ENCODE data around the gene KNL1.
A peak's percentile ranks its signal among the peaks of the same experiment; 100 is the strongest.
"Not testable (repeated sequence)": the region's sequence is repeated elsewhere in the genome, so short reads cannot be mapped to it uniquely, and the experiment has no call there.

The KNL1 gene

GRCh38 chr15:40584191-40584590, 9.9 kb upstream of the KNL1 start:
- DNase-seq (ENCODE audit: low read depth): no peak

- DNase-seq (ENCODE audit: low read depth): no peak
Observed at GRCh38 chr15:40590667-40591050, 3.4 kb upstream of the KNL1 start.

- DNase-seq (ENCODE audit: low read depth): no peak
Observed at GRCh38 chr15:40591389-40591788, 2.7 kb upstream of the KNL1 start.

GRCh38 chr15:40593165-40593564, 884 bp upstream of the KNL1 start:
- DNase-seq (ENCODE audit: low read depth): no peak

- peak; percentile 15 for DNase-seq (ENCODE audit: low read depth)
Observed at GRCh38 chr15:40594429-40594836, 384 bp downstream of the KNL1 start.

- DNase-seq (ENCODE audit: low read depth): no peak
Observed at GRCh38 chr15:40595219-40595618, 1.2 kb downstream of the KNL1 start.

GRCh38 chr15:40595773-40596172, 1.7 kb downstream of the KNL1 start:
- DNase-seq (ENCODE audit: low read depth): no peak

GRCh38 chr15:40597024-40597423, 3.0 kb downstream of the KNL1 start:
- DNase-seq (ENCODE audit: low read depth): no peak

GRCh38 chr15:40598126-40598525, 4.1 kb downstream of the KNL1 start:
- DNase-seq (ENCODE audit: low read depth): no peak

- no peak for DNase-seq (ENCODE audit: low read depth)
Observed at GRCh38 chr15:40598672-40599071, 4.6 kb downstream of the KNL1 start.

- no peak for DNase-seq (ENCODE audit: low read depth)
Observed at GRCh38 chr15:40600956-40601355, 6.9 kb downstream of the KNL1 start.

- no peak for DNase-seq (ENCODE audit: low read depth)
Observed at GRCh38 chr15:40603935-40604334, 9.9 kb downstream of the KNL1 start.

GRCh38 chr15:40613080-40613479, 19.0 kb downstream of the KNL1 start:
- no peak for DNase-seq (ENCODE audit: low read depth)

GRCh38 chr15:40618023-40618422, 24.0 kb downstream of the KNL1 start:
- DNase-seq (ENCODE audit: low read depth): no peak

- DNase-seq (ENCODE audit: low read depth): no peak
Observed at GRCh38 chr15:40618906-40619305, 24.9 kb downstream of the KNL1 start.

GRCh38 chr15:40623361-40623760, 29.3 kb downstream of the KNL1 start:
- DNase-seq (ENCODE audit: low read depth): no peak

- DNase-seq (ENCODE audit: low read depth): no peak
Observed at GRCh38 chr15:40630313-40630712, 36.3 kb downstream of the KNL1 start.

GRCh38 chr15:40633178-40633577, 39.1 kb downstream of the KNL1 start:
- no peak for DNase-seq (ENCODE audit: low read depth)

- DNase-seq (ENCODE audit: low read depth): no peak
Observed at GRCh38 chr15:40637221-40637745, 43.2 kb downstream of the KNL1 start.

- no peak for DNase-seq (ENCODE audit: low read depth)
Observed at GRCh38 chr15:40639677-40640076, 45.6 kb downstream of the KNL1 start.

GRCh38 chr15:40647523-40647922, 53.5 kb downstream of the KNL1 start:
- DNase-seq (ENCODE audit: low read depth): no peak

GRCh38 chr15:40650479-40650878, 56.4 kb downstream of the KNL1 start:
- no peak for DNase-seq (ENCODE audit: low read depth)

- no peak for DNase-seq (ENCODE audit: low read depth)
Observed at GRCh38 chr15:40660686-40661085, 66.6 kb downstream of the KNL1 start.

GRCh38 chr15:40664909-40665308, 70.9 kb downstream of the KNL1 start:
- no peak for DNase-seq (ENCODE audit: low read depth)

- not testable (repeated sequence) for DNase-seq (ENCODE audit: low read depth)
Observed at GRCh38 chr15:40676290-40676689, 82.2 kb downstream of the KNL1 start.

All from stimulated activated CD8-positive, alpha-beta memory T cell treated with anti-CD3 and anti-CD28 coated beads, Interleukin-12 subunit alpha, Interleukin-12 subunit beta, amount 100 ng/mL, for 4 hours (primary cell).